Measurements from ENCODE around the gene ILKAP. TPM values are rescaled to one million over a fixed set of nuclear protein-coding genes. Genes with fewer than 3 reads are reported as not detected.
A peak's percentile ranks its signal among the peaks of the same experiment; 100 is the strongest.

The ILKAP gene
- total and polyA plus RNA-seq, 7 donors: 31.8 to 66.6 (median 43.8) TPM

DNA sequence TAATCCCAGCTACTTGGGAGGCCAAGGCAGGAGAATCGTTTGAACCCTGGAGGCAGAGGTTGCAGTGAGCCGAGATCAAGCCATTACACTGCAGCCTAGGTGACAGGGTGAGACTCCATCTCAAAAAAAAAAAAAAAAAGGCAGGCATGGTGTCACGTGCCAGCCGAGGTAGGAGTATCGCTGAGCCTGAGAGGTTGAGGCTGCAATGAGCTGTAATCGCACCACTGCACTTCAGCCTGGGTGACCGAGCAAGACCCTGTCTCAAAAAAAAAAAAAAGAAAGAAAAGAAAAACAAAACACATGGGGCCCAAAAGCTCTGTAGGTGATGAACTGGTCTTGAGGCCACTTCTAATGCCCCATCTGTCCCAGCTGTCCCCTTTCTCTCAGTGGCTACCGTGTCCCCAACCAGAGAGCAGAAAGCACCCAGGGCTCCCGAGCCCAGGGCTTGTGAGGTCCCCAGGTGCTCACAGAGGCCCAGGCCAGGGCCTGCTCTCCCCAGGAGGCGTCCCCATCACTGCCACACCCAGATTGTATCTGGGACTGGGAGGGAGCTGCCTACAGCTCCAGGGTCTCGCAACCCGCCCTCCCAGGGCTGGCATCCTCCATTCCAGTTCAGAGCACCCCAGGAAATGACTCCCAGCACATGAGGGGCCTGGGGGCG, 56.5 kb downstream of the ILKAP start:
- peaks cover 3 to 60% of the 10 kb centered on the region in 2 donors for H3K36me3 ChIP-seq (ENCODE audit: insufficient read depth in 1 of 2, low read depth in 1 of 2)
- no peaks in the 10 kb centered on the region for H3K9me3 ChIP-seq
- peaks cover 52% of the 10 kb centered on the region for H3K4me1 ChIP-seq
- TF ChIP-seq, protein P1, sequence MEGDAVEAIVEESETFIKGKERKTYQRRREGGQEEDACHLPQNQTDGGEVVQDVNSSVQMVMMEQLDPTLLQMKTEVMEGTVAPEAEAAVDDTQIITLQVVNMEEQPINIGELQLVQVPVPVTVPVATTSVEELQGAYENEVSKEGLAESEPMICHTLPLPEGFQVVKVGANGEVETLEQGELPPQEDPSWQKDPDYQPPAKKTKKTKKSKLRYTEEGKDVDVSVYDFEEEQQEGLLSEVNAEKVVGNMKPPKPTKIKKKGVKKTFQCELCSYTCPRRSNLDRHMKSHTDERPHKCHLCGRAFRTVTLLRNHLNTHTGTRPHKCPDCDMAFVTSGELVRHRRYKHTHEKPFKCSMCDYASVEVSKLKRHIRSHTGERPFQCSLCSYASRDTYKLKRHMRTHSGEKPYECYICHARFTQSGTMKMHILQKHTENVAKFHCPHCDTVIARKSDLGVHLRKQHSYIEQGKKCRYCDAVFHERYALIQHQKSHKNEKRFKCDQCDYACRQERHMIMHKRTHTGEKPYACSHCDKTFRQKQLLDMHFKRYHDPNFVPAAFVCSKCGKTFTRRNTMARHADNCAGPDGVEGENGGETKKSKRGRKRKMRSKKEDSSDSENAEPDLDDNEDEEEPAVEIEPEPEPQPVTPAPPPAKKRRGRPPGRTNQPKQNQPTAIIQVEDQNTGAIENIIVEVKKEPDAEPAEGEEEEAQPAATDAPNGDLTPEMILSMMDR (IDR thresholded peaks at IDR 0.05): no peak
- no peaks in the 10 kb centered on the region for H3K27me3 ChIP-seq (ENCODE audit: insufficient read depth in 3 of 3, low read length in 2 of 3)
- H3K27ac ChIP-seq: peak overlapping the region; percentile 99
- H3K4me3 ChIP-seq: no peak overlapping the region
- WGBS, 3 donors: 79 to 90% (median 81%) methylated on average over 13 of the region's 13 CpGs
- ATAC-seq (no peak), DNase-seq (no peak)
- intact Hi-C loops (cut with DNase I): loop anchor here in 1 of 2 donors (10.0 kb wide), 1 partner anchor 242 kb away; no protein-coding TSS in a partner anchor

DNA sequence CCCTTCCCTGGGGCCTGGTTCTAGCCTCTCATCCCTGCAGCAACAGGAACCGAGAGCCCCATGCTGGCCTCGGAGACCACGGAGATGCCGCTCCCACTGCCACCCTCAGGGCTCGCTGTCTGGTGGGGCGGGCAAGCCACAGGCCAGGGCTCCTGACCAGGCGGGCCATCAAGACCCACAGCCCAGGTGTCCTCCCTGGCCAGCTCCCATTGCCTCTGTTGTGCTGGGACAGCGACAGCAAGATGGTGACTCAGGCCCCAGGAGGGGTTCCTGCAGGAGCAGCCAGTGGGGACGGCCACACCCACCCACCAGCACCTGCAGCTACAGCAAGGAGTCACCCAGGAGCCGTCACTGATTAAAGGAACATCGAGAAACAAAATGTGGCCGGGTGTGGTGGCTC, 57.6 kb downstream of the ILKAP start:
- DNase-seq (peak; percentile 58 to 78), ATAC-seq (peak in 1 of 4 donors; percentile 19)
- no peak overlapping the region for H3K4me3 ChIP-seq
- H3K36me3 ChIP-seq (ENCODE audit: insufficient read depth in 1 of 2, low read depth in 1 of 2): peaks cover 0 to 61% of the 10 kb centered on the region in 2 donors
- H3K27ac ChIP-seq: peak overlapping the region; percentile 99
- intact Hi-C loops (cut with DNase I): loop anchor here in 1 of 2 donors (10.0 kb wide), 1 partner anchor 241 kb away; no protein-coding TSS in a partner anchor
- peaks cover 51% of the 10 kb centered on the region for H3K4me1 ChIP-seq
- no peaks in the 10 kb centered on the region for H3K27me3 ChIP-seq (ENCODE audit: insufficient read depth in 3 of 3, low read length in 2 of 3)
- H3K9me3 ChIP-seq: no peaks in the 10 kb centered on the region
- WGBS, 3 donors: 75 to 81% (median 80%) methylated on average over 12 of the region's 12 CpGs
- TF ChIP-seq, protein P1 (IDR thresholded peaks at IDR 0.05): no peak

DNA sequence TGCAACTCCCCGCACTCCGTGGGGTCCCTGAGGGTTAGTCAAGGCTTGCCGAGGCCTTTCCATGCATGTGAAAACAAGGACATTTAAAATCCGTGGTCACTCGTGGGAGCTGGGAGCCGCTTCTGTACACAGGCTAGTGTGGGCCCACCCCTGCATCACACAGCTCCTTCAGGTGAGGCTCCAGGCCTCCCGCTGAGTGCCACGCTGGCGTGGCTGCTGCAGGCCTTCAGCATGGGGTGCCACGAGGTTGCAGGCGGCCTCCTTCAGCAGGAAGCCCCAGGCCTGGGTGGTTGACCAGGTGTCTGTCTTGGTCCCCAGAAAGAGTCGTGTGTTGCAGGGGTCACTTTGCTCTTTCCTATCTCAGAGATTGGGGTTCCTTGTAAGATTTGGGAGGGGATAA, 58.4 kb downstream of the ILKAP start:
- TF ChIP-seq, protein P1 (IDR thresholded peaks at IDR 0.05): no peak
- intact Hi-C loops (cut with DNase I): loop anchor here in 1 of 2 donors (10.0 kb wide), 1 partner anchor 240 kb away; no protein-coding TSS in a partner anchor
- H3K4me1 ChIP-seq: peaks cover 50% of the 10 kb centered on the region
- no peak for ATAC-seq
- H3K27ac ChIP-seq: peak overlapping the region; percentile 99
- H3K9me3 ChIP-seq: no peaks in the 10 kb centered on the region
- WGBS, 3 donors: 79 to 90% (median 87%) methylated on average over 12 of the region's 12 CpGs
- no peak for DNase-seq
- peaks cover 0 to 61% of the 10 kb centered on the region in 2 donors for H3K36me3 ChIP-seq (ENCODE audit: insufficient read depth in 1 of 2, low read depth in 1 of 2)
- H3K4me3 ChIP-seq: no peak overlapping the region
- H3K27me3 ChIP-seq (ENCODE audit: insufficient read depth in 3 of 3, low read length in 2 of 3): no peaks in the 10 kb centered on the region

DNA sequence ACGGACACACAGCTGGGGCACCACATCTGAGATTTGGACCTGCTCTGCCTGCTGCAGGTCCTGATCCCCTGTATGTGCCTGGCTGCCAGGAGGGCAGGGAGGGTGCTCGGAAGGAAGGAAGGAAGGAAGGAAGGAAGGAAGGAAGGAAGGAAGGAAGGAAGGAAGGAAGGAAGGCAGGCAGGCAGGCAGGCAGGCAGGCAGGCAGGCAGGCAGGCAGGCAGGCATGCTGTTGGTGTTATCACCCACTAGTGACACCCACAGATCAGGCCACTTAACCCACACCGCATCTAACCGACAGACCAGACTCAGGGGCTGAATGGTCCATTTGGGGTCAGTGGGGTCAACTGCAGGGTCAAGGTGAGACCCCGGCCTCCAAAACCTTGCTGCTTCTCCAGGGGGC, 59.2 kb downstream of the ILKAP start:
- ATAC-seq: no peak
- no peak for DNase-seq
- peaks cover 49% of the 10 kb centered on the region for H3K4me1 ChIP-seq
- H3K9me3 ChIP-seq: no peaks in the 10 kb centered on the region
- intact Hi-C loops (cut with DNase I): loop anchor here (5.0 to 10.0 kb wide), 2 partner anchors 239 to 247 kb away; no protein-coding TSS in a partner anchor
- TF ChIP-seq, protein P1 (IDR thresholded peaks at IDR 0.05): no peak
- peak overlapping the region; percentile 83 for H3K4me3 ChIP-seq
- H3K27me3 ChIP-seq (ENCODE audit: insufficient read depth in 3 of 3, low read length in 2 of 3): no peaks in the 10 kb centered on the region
- 69 to 80% (median 75%) methylated on average over 5 of the region's 5 CpGs for WGBS, 3 donors
- H3K36me3 ChIP-seq (ENCODE audit: insufficient read depth in 1 of 2, low read depth in 1 of 2): peaks cover 0 to 67% of the 10 kb centered on the region in 2 donors
- peak overlapping the region; percentile 99 for H3K27ac ChIP-seq

All from psoas muscle (tissue), 8 donors.